Fibroblast of villous mesenchyme (primary cell): ENCODE results near the gene PNPT1. TPM values are rescaled to one million over a fixed set of nuclear protein-coding genes. Genes with fewer than 3 reads are reported as not detected.

Experiments
- DNase-seq: peaks from one replicate; pipeline ENCODE4 v3.0.0-alpha.2; 2010; ENCODE audit warnings: low read depth
- H3K4me3 ChIP-seq: 2 replicates; pipeline ENCODE4 v1.5.1; 2011; ENCODE audit warnings: low read depth, mild to moderate bottlenecking, low read length
- total RNA-seq: library from RNA; depleted of rRNA; stranded (reverse); fragments of >200 nt; gene quantifications from 2 replicates; pipeline ENCODE4 v1.2.3, GENCODE V29; 2012
- TF ChIP-seq, protein P1 (sequence below): IDR thresholded peaks from 2 replicates; pipeline ENCODE4 v1.5.1; 2012; ENCODE audit warnings: low read depth, mild to moderate bottlenecking, low read length; ENCODE audit not compliant: insufficient read depth

PNPT1 gene
- total RNA-seq, 1 donor = 32.0 TPM

DNA sequence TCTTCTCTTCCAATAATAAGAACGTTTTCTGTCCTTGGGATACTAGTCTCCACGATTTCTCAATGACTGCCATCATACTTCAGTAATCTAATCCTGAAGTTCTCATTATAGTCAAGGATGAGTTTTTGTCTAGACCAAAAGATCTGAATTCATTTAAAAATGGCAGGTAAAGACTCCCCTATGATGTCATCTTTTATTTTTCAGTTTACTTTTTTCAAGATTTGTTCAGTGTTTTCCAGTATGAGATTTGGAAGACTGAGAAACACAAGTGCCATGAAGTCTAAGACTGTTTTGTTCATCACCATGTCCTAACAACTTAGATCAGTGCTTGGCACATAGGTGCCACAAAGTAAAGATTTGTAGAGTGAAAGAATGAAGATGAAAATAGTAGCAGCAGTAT, 40.4 kb downstream of the PNPT1 start:
- no peak overlapping the region for H3K4me3 ChIP-seq
- TF ChIP-seq, protein P1, sequence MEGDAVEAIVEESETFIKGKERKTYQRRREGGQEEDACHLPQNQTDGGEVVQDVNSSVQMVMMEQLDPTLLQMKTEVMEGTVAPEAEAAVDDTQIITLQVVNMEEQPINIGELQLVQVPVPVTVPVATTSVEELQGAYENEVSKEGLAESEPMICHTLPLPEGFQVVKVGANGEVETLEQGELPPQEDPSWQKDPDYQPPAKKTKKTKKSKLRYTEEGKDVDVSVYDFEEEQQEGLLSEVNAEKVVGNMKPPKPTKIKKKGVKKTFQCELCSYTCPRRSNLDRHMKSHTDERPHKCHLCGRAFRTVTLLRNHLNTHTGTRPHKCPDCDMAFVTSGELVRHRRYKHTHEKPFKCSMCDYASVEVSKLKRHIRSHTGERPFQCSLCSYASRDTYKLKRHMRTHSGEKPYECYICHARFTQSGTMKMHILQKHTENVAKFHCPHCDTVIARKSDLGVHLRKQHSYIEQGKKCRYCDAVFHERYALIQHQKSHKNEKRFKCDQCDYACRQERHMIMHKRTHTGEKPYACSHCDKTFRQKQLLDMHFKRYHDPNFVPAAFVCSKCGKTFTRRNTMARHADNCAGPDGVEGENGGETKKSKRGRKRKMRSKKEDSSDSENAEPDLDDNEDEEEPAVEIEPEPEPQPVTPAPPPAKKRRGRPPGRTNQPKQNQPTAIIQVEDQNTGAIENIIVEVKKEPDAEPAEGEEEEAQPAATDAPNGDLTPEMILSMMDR = no peak
- DNase-seq = no peak

DNA sequence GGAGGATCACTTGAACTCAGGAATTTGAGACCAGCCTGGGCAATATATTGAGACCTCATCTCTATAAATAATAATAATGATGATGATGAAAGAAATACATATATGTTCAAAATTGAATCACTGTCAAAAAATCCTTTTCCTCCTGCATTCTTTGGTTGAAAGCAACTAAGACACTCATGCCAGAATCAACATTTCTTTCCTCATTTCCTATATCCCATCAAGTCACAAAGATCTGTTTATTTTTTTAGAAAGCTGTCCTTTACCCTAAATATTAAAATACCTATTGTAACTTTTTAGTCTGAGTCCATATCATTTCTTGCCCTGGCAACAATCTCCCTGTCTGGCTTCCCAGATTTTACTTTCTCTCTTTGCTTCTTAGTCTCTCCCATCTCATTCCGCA, 44.4 kb downstream of the PNPT1 start:
- no peak for DNase-seq
- TF ChIP-seq, protein P1 = no peak
- H3K4me3 ChIP-seq = no peak overlapping the region

- no peak for DNase-seq
- TF ChIP-seq, protein P1 = no peak
- H3K4me3 ChIP-seq = no peak overlapping the region
Measured at GRCh38 chr2:55636831-55637230, 56.8 kb downstream of the PNPT1 start.

GRCh38 chr2:55628931-55629330, 64.7 kb downstream of the PNPT1 start:
- TF ChIP-seq, protein P1 = no peak
- no peak overlapping the region for H3K4me3 ChIP-seq
- no peak for DNase-seq

DNA sequence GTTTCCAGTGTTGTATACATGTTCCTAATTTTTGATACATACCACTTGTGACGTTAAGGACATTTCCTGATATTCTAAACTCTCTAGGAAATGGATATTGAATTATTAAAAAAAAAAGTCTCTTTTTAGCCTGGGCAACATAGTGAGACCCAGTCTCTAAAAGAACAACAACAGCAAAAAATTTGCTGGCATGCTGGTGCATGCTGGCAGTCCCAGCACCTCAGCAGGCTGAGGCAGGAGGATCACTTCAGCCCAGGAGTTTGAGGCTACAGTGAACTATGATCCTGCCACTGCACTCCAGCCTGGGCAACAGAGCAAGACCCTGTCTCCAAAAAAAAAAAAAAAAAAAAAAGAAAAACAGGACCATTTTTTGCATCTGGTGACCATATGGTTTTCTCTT, 65.7 kb downstream of the PNPT1 start:
- no peak overlapping the region for H3K4me3 ChIP-seq
- TF ChIP-seq, protein P1 = no peak

DNA sequence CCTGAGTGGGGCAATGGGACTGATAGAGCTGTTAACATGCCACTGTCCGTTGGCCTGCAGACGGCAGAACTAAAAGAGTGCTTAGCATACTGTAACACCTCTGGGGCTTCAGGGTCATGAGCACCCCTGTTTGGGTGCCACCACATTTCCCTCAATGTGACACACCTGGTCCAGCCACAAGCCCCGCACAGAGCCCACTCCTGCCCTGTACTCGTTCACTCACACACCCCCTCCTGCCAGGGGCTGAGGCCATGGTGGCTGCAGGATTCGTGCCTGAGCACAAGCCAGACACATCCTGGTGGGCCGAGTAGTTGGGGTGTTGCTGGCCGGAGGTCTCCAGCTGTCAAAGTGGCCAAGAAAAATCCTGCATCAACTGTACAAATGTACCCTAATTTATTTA, 71.8 kb downstream of the PNPT1 start:
- DNase-seq = no peak
- H3K4me3 ChIP-seq = no peak overlapping the region
- TF ChIP-seq, protein P1 = no peak

More for the DNA sequence above, 65.7 kb downstream of the PNPT1 start:
- no peak for DNase-seq

DNA sequence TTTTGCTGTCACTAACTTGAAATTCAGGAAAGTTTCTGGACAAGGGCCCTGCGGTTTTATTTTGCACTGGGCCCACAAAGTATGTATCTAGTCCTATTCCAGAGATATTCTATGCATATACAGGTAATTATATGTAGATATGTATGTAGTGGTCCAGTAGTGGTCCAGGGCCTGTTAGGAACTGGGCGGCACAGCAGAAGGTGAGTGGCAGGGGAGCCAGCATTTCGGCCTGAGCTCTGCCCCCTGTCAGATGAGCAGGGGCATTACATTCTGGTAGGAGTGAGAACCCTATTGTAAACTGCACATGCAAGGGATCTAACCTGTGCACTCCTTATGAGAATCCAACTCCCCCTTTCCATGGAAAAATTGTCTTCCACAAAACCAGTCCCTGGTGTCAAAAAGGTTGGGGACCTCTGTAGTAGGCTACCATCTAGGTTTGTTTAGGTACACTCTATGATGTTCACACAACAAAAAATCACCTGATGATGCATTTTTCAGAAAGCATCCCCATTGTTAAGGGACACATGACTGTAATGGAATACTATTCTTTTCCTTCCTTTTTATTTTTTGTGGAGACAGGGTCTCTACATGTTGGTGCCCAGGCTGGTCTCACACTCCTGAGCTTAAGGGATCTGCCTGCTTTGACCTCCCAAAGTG, 73.4 kb downstream of the PNPT1 start:
- DNase-seq = no peak
- H3K4me3 ChIP-seq = no peak overlapping the region
- TF ChIP-seq, protein P1 = peak; percentile 48
